DMS153 treated with DMSO at 0.1 percent for 48 hours (cell line): ENCODE data around the gene RTL10.

Experiments
- DNase-seq: peaks from one replicate; lab custom pipeline; 2025; ENCODE audit not compliant: unreplicated experiment; lab: John Stamatoyannopoulos, UW

RTL10 gene

DNA sequence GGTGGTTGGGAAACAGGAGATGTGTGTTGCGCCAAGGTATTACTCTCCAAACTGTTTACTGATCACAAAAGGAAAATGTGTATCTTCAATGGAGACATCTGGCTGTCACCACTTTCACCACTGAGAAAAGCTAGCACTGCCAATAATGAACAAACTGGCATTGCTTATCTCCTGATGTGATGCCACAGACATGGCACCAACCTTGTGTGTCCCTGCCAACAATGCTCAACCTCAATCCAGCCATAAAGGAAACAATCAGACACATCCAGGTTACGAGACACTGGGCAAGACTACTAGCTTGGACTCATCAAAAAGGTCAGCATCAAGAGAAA, 28.1 kb downstream of the RTL10 start:
- no peak for DNase-seq

GRCh38 chr22:19825904-19826618, 28.6 kb downstream of the RTL10 start:
- DNase-seq: no peak

DNA sequence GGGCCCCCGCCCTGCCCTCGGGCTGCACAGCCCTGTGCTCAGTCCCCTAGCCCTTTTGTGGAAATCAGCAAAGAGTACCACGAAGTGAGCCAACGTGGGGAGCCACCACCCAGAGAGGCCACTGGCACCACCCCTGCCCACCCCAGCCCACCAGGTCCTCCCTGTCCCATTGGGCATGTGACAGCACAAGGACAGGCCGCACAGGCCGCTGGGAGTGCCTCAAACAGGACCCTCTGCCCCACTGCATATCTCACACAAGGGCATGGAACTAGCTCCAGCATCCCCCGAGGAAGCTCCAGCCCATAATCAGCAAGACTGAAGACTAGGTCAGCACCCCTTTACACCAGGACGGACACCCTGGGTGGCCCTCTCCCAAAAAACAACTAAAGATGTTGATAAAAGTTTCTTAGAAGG, 29.7 kb downstream of the RTL10 start:
- DNase-seq: no peak

- no peak for DNase-seq
Observed at GRCh38 chr22:19824212-19824925, 30.3 kb downstream of the RTL10 start.

GRCh38 chr22:19823902-19824211, 30.8 kb downstream of the RTL10 start:
- DNase-seq: no peak

- DNase-seq: no peak
Observed at GRCh38 chr22:19823191-19823901, 31.3 kb downstream of the RTL10 start.

DNA sequence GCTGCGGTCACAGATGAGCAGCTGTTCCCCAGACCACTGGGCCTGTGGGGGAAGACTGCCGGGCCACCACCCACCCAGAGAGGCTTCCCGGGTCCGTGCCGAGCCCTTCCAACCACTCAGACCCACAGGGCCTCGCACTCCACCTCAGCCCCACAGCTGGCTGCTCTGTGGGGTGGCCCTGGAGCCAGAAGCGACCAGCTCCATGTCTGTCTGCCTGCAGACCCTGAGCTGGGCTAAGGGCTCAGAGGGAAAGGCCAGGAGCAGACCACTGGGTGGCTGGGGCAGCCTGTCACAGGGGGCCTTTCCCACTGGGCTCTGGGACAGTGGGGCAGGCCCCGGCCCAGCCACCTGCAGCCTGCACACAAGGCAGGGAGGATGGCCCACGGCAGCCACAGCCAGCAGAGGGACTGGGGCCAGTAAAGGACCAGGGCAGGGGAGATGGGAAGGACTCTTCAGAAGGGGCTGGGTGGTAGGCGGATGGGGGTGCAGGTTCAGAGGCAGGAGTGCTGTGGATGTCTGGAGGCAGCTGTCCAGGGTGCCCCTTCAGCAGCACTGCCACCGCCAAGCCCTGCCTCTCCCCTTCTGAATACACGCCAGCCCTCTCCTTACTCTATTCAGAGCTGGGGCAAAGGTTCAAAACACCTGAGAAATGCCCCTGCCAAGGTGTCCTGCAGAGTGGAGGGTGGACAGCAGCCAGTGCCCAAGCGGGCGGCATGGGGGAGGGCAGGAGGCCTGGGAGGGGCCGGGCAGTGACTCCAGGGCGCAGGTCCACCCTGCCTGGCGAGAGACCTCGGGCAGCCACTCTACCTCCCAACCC, 32.2 kb downstream of the RTL10 start:
- DNase-seq: no peak

DNA sequence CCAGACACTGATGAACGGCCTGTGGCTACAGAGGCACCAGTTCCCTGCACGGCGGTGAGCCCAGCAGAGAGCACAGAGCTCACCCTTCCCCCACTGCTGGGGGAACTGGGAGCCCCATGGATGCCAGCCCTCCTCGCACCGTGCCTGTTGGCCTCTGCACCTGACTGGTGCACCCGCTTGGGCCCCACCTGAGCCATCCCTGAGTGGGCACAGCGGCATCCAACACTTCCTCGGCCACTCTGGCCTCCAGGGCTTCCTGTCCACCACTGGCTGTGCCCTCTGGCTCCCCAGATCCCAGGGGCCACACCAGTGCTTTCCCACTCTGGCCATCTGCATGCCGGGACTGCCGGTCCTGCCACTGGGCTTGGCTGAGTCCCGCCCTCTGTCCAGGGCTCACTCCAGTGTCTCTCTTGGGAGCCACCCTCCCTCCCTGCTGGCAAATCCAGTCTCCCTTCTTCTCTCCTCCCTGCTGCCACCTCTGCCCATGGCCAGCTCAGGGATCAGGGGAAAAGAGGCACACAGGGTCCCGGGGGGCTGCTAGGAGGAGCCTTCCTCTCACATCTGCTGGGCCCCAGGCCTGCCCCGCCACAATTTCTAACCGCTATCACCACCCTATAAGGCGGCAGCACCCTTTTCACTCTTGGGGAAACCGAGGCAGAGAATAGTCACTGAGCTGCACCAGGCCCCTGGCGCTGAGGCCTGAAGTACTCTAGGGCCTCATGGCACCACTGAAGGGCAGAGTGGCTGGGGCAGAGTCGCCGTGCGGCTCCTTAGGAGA, 33.0 kb downstream of the RTL10 start:
- no peak for DNase-seq

GRCh38 chr22:19820880-19821522, 33.7 kb downstream of the RTL10 start:
- DNase-seq: no peak

- DNase-seq: no peak
Observed at GRCh38 chr22:19819911-19820879, 34.5 kb downstream of the RTL10 start.

- DNase-seq: no peak
Observed at GRCh38 chr22:19819208-19819910, 35.3 kb downstream of the RTL10 start.

DNA sequence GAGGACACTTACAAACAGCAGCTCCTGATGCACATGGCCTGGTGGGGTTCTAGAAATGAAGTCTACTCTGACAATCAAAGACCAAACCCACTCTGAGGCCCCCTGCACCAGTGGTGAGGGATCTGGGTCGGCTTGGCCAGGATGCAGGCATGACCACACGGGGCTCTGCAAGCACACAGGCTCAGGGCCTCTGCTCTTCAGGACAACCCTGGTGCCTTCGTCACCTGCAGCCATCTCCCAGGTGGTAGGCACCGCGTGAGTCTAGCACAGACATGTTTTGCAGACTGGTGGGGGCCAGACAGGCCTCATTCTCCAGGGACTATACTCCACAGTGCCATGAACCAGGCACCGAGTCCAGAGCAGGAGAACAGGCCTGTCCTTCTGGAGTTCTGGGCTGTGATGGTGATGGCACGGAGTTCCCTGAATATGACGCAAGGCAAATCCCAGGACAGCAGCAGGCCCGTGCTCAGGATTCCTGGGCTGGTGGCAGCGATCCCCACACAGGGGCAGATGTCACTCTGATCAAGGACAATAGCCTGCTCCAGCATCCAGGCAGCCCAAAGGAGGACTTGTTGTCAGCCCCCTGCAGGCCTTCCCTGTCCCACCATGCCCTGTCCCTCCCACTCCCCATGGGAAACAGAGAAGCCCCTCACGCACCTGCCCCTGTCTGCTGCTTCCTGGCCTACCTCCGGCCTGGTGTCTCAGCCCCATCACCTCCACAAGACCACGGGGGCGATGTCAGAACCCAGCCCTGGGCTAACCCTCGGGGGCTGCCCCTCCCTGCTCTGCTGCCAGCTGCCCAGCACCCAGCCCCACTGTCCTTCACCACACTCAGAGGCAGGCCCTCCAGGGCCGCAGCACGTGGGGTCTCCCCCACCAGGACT, 36.1 kb downstream of the RTL10 start:
- DNase-seq: no peak

GRCh38 chr22:19816372-19817119, 38.1 kb downstream of the RTL10 start:
- no peak for DNase-seq

DNA sequence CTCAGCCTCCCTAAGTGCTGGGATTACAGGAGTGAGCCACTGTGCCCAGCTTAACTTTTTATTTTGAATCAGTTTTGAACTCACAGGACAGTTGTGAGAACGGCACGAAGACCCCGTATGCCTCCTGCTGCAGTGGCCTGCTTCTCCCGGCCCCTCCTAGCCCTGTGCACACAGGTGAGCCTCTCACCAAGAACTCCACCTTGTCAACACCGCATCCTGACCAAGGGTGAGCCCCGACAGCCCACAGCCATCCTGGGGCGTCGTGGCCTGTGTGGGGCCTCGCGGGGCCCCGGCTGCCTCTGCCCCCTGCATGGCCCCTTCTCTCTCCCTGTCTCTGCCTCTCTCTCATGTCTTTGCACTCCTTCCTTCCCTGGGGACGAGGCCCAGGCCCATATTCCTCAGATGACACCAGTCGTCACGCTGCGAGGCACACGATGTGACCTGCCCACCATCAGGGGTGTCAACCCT, 38.8 kb downstream of the RTL10 start:
- DNase-seq: no peak

- no peak for DNase-seq
Observed at GRCh38 chr22:19815093-19815822, 39.4 kb downstream of the RTL10 start.

GRCh38 chr22:19814428-19814827, 40.2 kb downstream of the RTL10 start:
- no peak for DNase-seq
